CD8-positive, alpha-beta memory T cell (primary cell): ENCODE data around the gene EEA1. TPM values are rescaled to one million over a fixed set of nuclear protein-coding genes. Genes with fewer than 3 reads are reported as not detected.

ENCODE experiments used
- CTCF ChIA-PET: fragments of 350-600 bp; sonication (Branson Sonifier 250); formaldehyde crosslinking; loops from one replicate; lab custom pipeline; 2021; ENCODE audit warnings: antibody characterized with exemption; lab: Charles Lee
- POLR2A ChIA-PET: fragments of 350-600 bp; sonication (Branson Sonifier 250); formaldehyde crosslinking; loops from one replicate; lab custom pipeline; 2021; ENCODE audit warnings: antibody characterized with exemption; lab: Charles Lee
- DNase-seq, 5 donors: peaks; one replicate each; pipeline versions ENCODE4 v3.0.0 to v3.0.0-alpha.2; 2020 to 2022; ENCODE audit warnings: mixed read lengths in 1 of 5
- H3K27ac ChIP-seq: one replicate; pipeline ENCODE4 v1.7.0; 2013; ENCODE audit warnings: low read depth, mild to moderate bottlenecking, low read length, moderate library complexity
- H3K27me3 ChIP-seq: 2 replicates; pipeline ENCODE4 v1.7.0; 2013; ENCODE audit warnings: low read length, mild to moderate bottlenecking; ENCODE audit not compliant: insufficient read depth, poor library complexity, severe bottlenecking
- H3K36me3 ChIP-seq: 2 replicates; pipeline ENCODE4 v1.7.0; 2013; ENCODE audit warnings: mild to moderate bottlenecking, low read length, moderate library complexity; ENCODE audit not compliant: insufficient read depth
- H3K4me1 ChIP-seq: 2 replicates; pipeline ENCODE4 v1.7.0; 2013; ENCODE audit warnings: mild to moderate bottlenecking, low read length, moderate library complexity; ENCODE audit not compliant: insufficient read depth
- H3K4me3 ChIP-seq: 2 replicates; pipeline ENCODE4 v1.7.0; 2013; ENCODE audit warnings: mild to moderate bottlenecking, low read length
- H3K9me3 ChIP-seq: 2 replicates; pipeline ENCODE4 v1.7.0; 2013; ENCODE audit warnings: mild to moderate bottlenecking, low read length
- H3K27ac Mint-ChIP-seq, 8 donors: one replicate each; pipeline ENCODE4 v1.8.0; 2020 to 2021; ENCODE audit warnings: mixed read lengths in 8 of 8, mild to moderate bottlenecking in 6 of 8, inconsistent platforms in 3 of 8, moderate library complexity in 3 of 8
- H3K27me3 Mint-ChIP-seq, 2 donors: one replicate each; pipeline ENCODE4 v1.8.0; 2020 to 2021; ENCODE audit warnings: mixed read lengths in 2 of 2, mild to moderate bottlenecking in 1 of 2, moderate library complexity in 1 of 2
- H3K36me3 Mint-ChIP-seq, 3 donors: one replicate each; pipeline ENCODE4 v1.8.0; 2020 to 2021; ENCODE audit warnings: mixed read lengths in 3 of 3, inconsistent platforms in 1 of 3, mild to moderate bottlenecking in 1 of 3
- H3K4me1 Mint-ChIP-seq, 3 donors: one replicate each; pipeline ENCODE4 v1.8.0; 2020 to 2021; ENCODE audit warnings: mixed read lengths in 3 of 3, inconsistent platforms in 1 of 3, mild to moderate bottlenecking in 1 of 3
- H3K4me3 Mint-ChIP-seq, 7 donors: one replicate each; pipeline ENCODE4 v1.8.0; 2020 to 2021; ENCODE audit warnings: mixed read lengths in 7 of 7, mild to moderate bottlenecking in 6 of 7, moderate library complexity in 4 of 7, inconsistent platforms in 2 of 7
- H3K9me3 Mint-ChIP-seq, 5 donors: one replicate each; pipeline ENCODE4 v1.8.0; 2020 to 2022; ENCODE audit warnings: mixed read lengths in 5 of 5, mild to moderate bottlenecking in 3 of 5, moderate library complexity in 2 of 5, inconsistent platforms in 1 of 5
- polyA plus RNA-seq: library from polyadenylated mRNA; unstranded; fragments of 300-500 nt; fragmentation: Illumina TruSeq; gene quantifications from one replicate; pipeline ENCODE4 v1.2.3, GENCODE V29; 2021
- total RNA-seq, 2 experiments: library from RNA; stranded (reverse); gene quantifications; one replicate each; pipeline ENCODE4 v1.2.3, GENCODE V29; 2021

EEA1 gene
- total and polyA plus RNA-seq, 3 experiments from 2014 or later = 9.3 to 23.6 (median 21.5) TPM

- Mint-ChIP-seq H3K4me1 (peaks cover 4 to 18% (median 4%) of the 10 kb centered on the region in 3 donors), H3K9me3 (peaks cover 0 to 5% (median under 1%) of the 10 kb centered on the region in 5 donors), H3K4me3 (no peak overlapping the region), H3K36me3 (peaks cover 8 to 37% (median 9%) of the 10 kb centered on the region in 3 donors), H3K27ac (no peak overlapping the region), H3K27me3 (no peaks in the 10 kb centered on the region)
- H3K9me3 ChIP-seq = no peaks in the 10 kb centered on the region
- no peak for DNase-seq
- ChIA-PET POLR2A (no interaction called here), CTCF (interaction anchor here (0.6 to 1.2 kb wide), 9 partner anchors 8 to 1316 kb away, joined by 3 to 9 read pairs (median 3); partner anchors contain the start of gene EEA1)
- no peak overlapping the region for H3K27ac ChIP-seq
- H3K36me3 ChIP-seq = peaks cover 8% of the 10 kb centered on the region
- no peaks in the 10 kb centered on the region for H3K27me3 ChIP-seq
- no peaks in the 10 kb centered on the region for H3K4me1 ChIP-seq
- no peak overlapping the region for H3K4me3 ChIP-seq
These were observed 143.1 kb downstream of the EEA1 start for GRCh38 chr12:92786045-92786444.

GRCh38 chr12:92785563-92785950 is 143.5 kb downstream of the EEA1 start:
- H3K36me3 Mint-ChIP-seq = peaks cover 4 to 37% (median 8%) of the 10 kb centered on the region in 3 donors
- DNase-seq = no peak
- no peak overlapping the region for H3K27ac Mint-ChIP-seq
- no peak overlapping the region for H3K4me3 Mint-ChIP-seq
- peaks cover 0 to 3% (median 0%) of the 10 kb centered on the region in 5 donors for H3K9me3 Mint-ChIP-seq
- Histone ChIP-seq H3K27ac (no peak overlapping the region), H3K4me1 (no peaks in the 10 kb centered on the region), H3K36me3 (peaks cover 8% of the 10 kb centered on the region), H3K4me3 (no peak overlapping the region), H3K27me3 (no peaks in the 10 kb centered on the region), H3K9me3 (no peaks in the 10 kb centered on the region)
- ChIA-PET CTCF (interaction anchor here (0.6 to 1.2 kb wide), 10 partner anchors 8 to 1317 kb away, joined by 3 to 9 read pairs (median 3); partner anchors contain the start of gene EEA1), POLR2A (no interaction called here)
- no peaks in the 10 kb centered on the region for H3K27me3 Mint-ChIP-seq
- H3K4me1 Mint-ChIP-seq = peaks cover 3 to 18% (median 4%) of the 10 kb centered on the region in 3 donors

- Histone ChIP-seq H3K27ac (no peak overlapping the region), H3K9me3 (no peaks in the 10 kb centered on the region), H3K36me3 (peaks cover 8% of the 10 kb centered on the region), H3K4me3 (no peak overlapping the region), H3K27me3 (no peaks in the 10 kb centered on the region), H3K4me1 (no peaks in the 10 kb centered on the region)
- Mint-ChIP-seq H3K27me3 (no peaks in the 10 kb centered on the region), H3K4me3 (no peak overlapping the region), H3K36me3 (peaks cover 0 to 35% (median 7%) of the 10 kb centered on the region in 3 donors), H3K4me1 (peaks cover 0 to 13% (median 4%) of the 10 kb centered on the region in 3 donors), H3K9me3 (no peaks in the 10 kb centered on the region), H3K27ac (no peak overlapping the region)
- CTCF ChIA-PET = interaction anchor here (0.6 to 2.1 kb wide), 14 partner anchors 9 to 1317 kb away, joined by 3 to 9 read pairs (median 4); partner anchors contain the start of gene EEA1
- peak in 3 of 5 donors; percentile 47 to 61 (median 49) for DNase-seq
- POLR2A ChIA-PET = no interaction called here
These were observed 144.1 kb downstream of the EEA1 start for GRCh38 chr12:92784797-92785562.

- no peaks in the 10 kb centered on the region for H3K27me3 ChIP-seq
- Mint-ChIP-seq H3K36me3 (peaks cover 0 to 33% (median 3%) of the 10 kb centered on the region in 3 donors), H3K27ac (no peak overlapping the region), H3K4me1 (peaks cover 0 to 7% (median 3%) of the 10 kb centered on the region in 3 donors), H3K27me3 (no peaks in the 10 kb centered on the region), H3K4me3 (no peak overlapping the region), H3K9me3 (no peaks in the 10 kb centered on the region)
- ChIA-PET POLR2A (no interaction called here), CTCF (interaction anchor here (0.9 to 2.1 kb wide), 5 partner anchors 12 to 1318 kb away, joined by 3 to 8 read pairs (median 6); no protein-coding TSS in a partner anchor)
- H3K27ac ChIP-seq = no peak overlapping the region
- no peak for DNase-seq
- no peaks in the 10 kb centered on the region for H3K4me1 ChIP-seq
- H3K4me3 ChIP-seq = no peak overlapping the region
- H3K9me3 ChIP-seq = no peaks in the 10 kb centered on the region
- peaks cover 8% of the 10 kb centered on the region for H3K36me3 ChIP-seq
These were observed 144.7 kb downstream of the EEA1 start for GRCh38 chr12:92784356-92784755.

- Mint-ChIP-seq H3K36me3 (peaks cover 4 to 55% (median 22%) of the 10 kb centered on the region in 3 donors), H3K4me1 (no peaks in the 10 kb centered on the region), H3K4me3 (no peak overlapping the region), H3K9me3 (no peaks in the 10 kb centered on the region), H3K27me3 (no peaks in the 10 kb centered on the region), H3K27ac (no peak overlapping the region)
- CTCF ChIA-PET = no interaction called here
- Histone ChIP-seq H3K9me3 (no peaks in the 10 kb centered on the region), H3K27ac (no peak overlapping the region), H3K36me3 (peaks cover 22% of the 10 kb centered on the region), H3K4me1 (no peaks in the 10 kb centered on the region), H3K4me3 (no peak overlapping the region), H3K27me3 (no peaks in the 10 kb centered on the region)
- POLR2A ChIA-PET = no interaction called here
- no peak for DNase-seq
These were observed 149.2 kb downstream of the EEA1 start for GRCh38 chr12:92779902-92780301.

- no peak for DNase-seq
- H3K36me3 ChIP-seq = peaks cover 22% of the 10 kb centered on the region
- H3K9me3 Mint-ChIP-seq = no peaks in the 10 kb centered on the region
- H3K4me3 ChIP-seq = no peak overlapping the region
- H3K4me1 ChIP-seq = no peaks in the 10 kb centered on the region
- no peak overlapping the region for H3K4me3 Mint-ChIP-seq
- H3K27me3 ChIP-seq = no peaks in the 10 kb centered on the region
- H3K27ac Mint-ChIP-seq = no peak overlapping the region
- ChIA-PET CTCF (no interaction called here), POLR2A (no interaction called here)
- H3K36me3 Mint-ChIP-seq = peaks cover 4 to 58% (median 23%) of the 10 kb centered on the region in 3 donors
- H3K27ac ChIP-seq = no peak overlapping the region
- H3K27me3 Mint-ChIP-seq = no peaks in the 10 kb centered on the region
- no peaks in the 10 kb centered on the region for H3K4me1 Mint-ChIP-seq
- H3K9me3 ChIP-seq = no peaks in the 10 kb centered on the region
These were observed 150.6 kb downstream of the EEA1 start for GRCh38 chr12:92778525-92778924.

- no peak overlapping the region for H3K4me3 ChIP-seq
- POLR2A ChIA-PET = no interaction called here
- CTCF ChIA-PET = no interaction called here
These were observed 153.7 kb downstream of the EEA1 start for GRCh38 chr12:92775416-92775815.

GRCh38 chr12:92771001-92771400 is 158.1 kb downstream of the EEA1 start:
- Mint-ChIP-seq H3K27ac (no peak overlapping the region), H3K27me3 (no peaks in the 10 kb centered on the region), H3K9me3 (no peaks in the 10 kb centered on the region), H3K4me3 (no peak overlapping the region), H3K4me1 (peaks cover 11 to 14% (median 12%) of the 10 kb centered on the region in 3 donors), H3K36me3 (peaks cover 0 to 10% (median 2%) of the 10 kb centered on the region in 3 donors)
- H3K27me3 ChIP-seq = no peaks in the 10 kb centered on the region
- ChIA-PET CTCF (interaction anchor here (0.5 kb wide), 1 partner anchor 627 kb away, joined by 3 read pairs; no protein-coding TSS in a partner anchor), POLR2A (no interaction called here)
- no peak overlapping the region for H3K4me3 ChIP-seq
- H3K9me3 ChIP-seq = no peaks in the 10 kb centered on the region
- no peaks in the 10 kb centered on the region for H3K36me3 ChIP-seq
- peaks cover 13% of the 10 kb centered on the region for H3K4me1 ChIP-seq
- DNase-seq = no peak
- H3K27ac ChIP-seq = no peak overlapping the region

More at GRCh38 chr12:92775416-92775815, 153.7 kb downstream of the EEA1 start:
- H3K27me3 Mint-ChIP-seq = no peaks in the 10 kb centered on the region
- peaks cover 0 to under 1% (median 0%) of the 10 kb centered on the region in 3 donors for H3K4me1 Mint-ChIP-seq
- H3K9me3 Mint-ChIP-seq = no peaks in the 10 kb centered on the region
- H3K27me3 ChIP-seq = no peaks in the 10 kb centered on the region
- no peak for DNase-seq
- H3K36me3 ChIP-seq = peaks cover 14% of the 10 kb centered on the region
- no peaks in the 10 kb centered on the region for H3K4me1 ChIP-seq
- H3K9me3 ChIP-seq = no peaks in the 10 kb centered on the region
- H3K27ac Mint-ChIP-seq = no peak overlapping the region
- H3K36me3 Mint-ChIP-seq = peaks cover 4 to 40% (median 21%) of the 10 kb centered on the region in 3 donors
- H3K4me3 Mint-ChIP-seq = no peak overlapping the region
- H3K27ac ChIP-seq = no peak overlapping the region
